ENCODE measurements around the gene ADAMTS13. TPM values are rescaled to one million over a fixed set of nuclear protein-coding genes. Genes with fewer than 3 reads are reported as not detected.

Gene ADAMTS13
- total and polyA plus RNA-seq, 4 donors = 6.5 to 13.3 (median 10.4) TPM

DNA sequence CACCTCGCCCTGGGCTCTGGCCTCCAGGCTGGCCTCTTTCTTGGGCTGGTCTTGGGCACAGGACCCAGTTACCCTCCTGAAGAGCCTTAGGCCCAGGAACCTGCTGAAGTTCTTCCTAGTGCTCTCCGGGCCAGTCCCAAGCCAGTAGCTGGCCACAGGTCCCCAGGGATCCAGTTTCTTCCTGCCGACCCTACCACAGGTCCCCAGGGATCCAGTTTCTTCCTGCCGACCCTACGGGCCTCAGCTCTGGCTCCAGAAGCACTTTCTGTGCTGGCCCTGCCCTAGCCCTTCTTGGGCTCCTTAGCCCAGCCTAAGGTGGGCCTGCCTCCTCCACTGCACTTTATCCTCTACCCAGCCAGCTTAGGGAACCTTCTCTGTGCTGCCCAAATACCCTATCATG, 19.4 kb downstream of the ADAMTS13 start:
- Histone ChIP-seq H3K4me1 (ENCODE audit: control insufficient read depth in 4 of 4, insufficient read depth in 4 of 4, low read length in 3 of 4) (no peaks in the 10 kb centered on the region), H3K27me3 (ENCODE audit: control insufficient read depth in 4 of 4, insufficient read depth in 4 of 4, low read length in 3 of 4) (no peaks in the 10 kb centered on the region), H3K4me3 (ENCODE audit: low read depth in 1 of 3, low read length in 3 of 3) (no peak overlapping the region), H3K27ac (ENCODE audit: low read depth in 1 of 2, low read length in 2 of 2) (no peak overlapping the region), H3K36me3 (ENCODE audit: control insufficient read depth in 4 of 4, insufficient read depth in 3 of 4, low read depth in 1 of 4, low read length in 3 of 4) (no peaks in the 10 kb centered on the region), H3K9me3 (ENCODE audit: control insufficient read depth in 4 of 4, low read length in 3 of 4) (no peaks in the 10 kb centered on the region), H3K9ac (ENCODE audit: low read depth in 1 of 2, low read length in 2 of 2) (no peak overlapping the region)
- no peak for DNase-seq (ENCODE audit: low spot score)
- no peak for TF ChIP-seq RAD21 (IDR thresholded peaks at IDR 0.05)
- TF ChIP-seq, protein P1, sequence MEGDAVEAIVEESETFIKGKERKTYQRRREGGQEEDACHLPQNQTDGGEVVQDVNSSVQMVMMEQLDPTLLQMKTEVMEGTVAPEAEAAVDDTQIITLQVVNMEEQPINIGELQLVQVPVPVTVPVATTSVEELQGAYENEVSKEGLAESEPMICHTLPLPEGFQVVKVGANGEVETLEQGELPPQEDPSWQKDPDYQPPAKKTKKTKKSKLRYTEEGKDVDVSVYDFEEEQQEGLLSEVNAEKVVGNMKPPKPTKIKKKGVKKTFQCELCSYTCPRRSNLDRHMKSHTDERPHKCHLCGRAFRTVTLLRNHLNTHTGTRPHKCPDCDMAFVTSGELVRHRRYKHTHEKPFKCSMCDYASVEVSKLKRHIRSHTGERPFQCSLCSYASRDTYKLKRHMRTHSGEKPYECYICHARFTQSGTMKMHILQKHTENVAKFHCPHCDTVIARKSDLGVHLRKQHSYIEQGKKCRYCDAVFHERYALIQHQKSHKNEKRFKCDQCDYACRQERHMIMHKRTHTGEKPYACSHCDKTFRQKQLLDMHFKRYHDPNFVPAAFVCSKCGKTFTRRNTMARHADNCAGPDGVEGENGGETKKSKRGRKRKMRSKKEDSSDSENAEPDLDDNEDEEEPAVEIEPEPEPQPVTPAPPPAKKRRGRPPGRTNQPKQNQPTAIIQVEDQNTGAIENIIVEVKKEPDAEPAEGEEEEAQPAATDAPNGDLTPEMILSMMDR (IDR thresholded peaks at IDR 0.05; ENCODE audit: low read depth, low read length, missing input control) = no peak
- TF ChIP-seq TAF1 (conservative IDR thresholded peaks at IDR 0.05) = no peak
- no peak for TF ChIP-seq GABPA (IDR thresholded peaks at IDR 0.05 in 1 of 2, conservative IDR thresholded peaks at IDR 0.05 in 1 of 2)
- TF ChIP-seq RXRA (IDR thresholded peaks at IDR 0.05) = no peak
- TF ChIP-seq, protein P2, sequence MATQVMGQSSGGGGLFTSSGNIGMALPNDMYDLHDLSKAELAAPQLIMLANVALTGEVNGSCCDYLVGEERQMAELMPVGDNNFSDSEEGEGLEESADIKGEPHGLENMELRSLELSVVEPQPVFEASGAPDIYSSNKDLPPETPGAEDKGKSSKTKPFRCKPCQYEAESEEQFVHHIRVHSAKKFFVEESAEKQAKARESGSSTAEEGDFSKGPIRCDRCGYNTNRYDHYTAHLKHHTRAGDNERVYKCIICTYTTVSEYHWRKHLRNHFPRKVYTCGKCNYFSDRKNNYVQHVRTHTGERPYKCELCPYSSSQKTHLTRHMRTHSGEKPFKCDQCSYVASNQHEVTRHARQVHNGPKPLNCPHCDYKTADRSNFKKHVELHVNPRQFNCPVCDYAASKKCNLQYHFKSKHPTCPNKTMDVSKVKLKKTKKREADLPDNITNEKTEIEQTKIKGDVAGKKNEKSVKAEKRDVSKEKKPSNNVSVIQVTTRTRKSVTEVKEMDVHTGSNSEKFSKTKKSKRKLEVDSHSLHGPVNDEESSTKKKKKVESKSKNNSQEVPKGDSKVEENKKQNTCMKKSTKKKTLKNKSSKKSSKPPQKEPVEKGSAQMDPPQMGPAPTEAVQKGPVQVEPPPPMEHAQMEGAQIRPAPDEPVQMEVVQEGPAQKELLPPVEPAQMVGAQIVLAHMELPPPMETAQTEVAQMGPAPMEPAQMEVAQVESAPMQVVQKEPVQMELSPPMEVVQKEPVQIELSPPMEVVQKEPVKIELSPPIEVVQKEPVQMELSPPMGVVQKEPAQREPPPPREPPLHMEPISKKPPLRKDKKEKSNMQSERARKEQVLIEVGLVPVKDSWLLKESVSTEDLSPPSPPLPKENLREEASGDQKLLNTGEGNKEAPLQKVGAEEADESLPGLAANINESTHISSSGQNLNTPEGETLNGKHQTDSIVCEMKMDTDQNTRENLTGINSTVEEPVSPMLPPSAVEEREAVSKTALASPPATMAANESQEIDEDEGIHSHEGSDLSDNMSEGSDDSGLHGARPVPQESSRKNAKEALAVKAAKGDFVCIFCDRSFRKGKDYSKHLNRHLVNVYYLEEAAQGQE (IDR thresholded peaks at IDR 0.05) = no peak
- TF ChIP-seq, protein P3, sequence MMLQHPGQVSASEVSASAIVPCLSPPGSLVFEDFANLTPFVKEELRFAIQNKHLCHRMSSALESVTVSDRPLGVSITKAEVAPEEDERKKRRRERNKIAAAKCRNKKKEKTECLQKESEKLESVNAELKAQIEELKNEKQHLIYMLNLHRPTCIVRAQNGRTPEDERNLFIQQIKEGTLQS (IDR thresholded peaks at IDR 0.05) = no peak
- no peak for TF ChIP-seq JUND (IDR thresholded peaks at IDR 0.05)
- no peak for TF ChIP-seq SP1 (IDR thresholded peaks at IDR 0.05)
- WGBS = 82% methylated on average over 5 of the region's 5 CpGs

DNA sequence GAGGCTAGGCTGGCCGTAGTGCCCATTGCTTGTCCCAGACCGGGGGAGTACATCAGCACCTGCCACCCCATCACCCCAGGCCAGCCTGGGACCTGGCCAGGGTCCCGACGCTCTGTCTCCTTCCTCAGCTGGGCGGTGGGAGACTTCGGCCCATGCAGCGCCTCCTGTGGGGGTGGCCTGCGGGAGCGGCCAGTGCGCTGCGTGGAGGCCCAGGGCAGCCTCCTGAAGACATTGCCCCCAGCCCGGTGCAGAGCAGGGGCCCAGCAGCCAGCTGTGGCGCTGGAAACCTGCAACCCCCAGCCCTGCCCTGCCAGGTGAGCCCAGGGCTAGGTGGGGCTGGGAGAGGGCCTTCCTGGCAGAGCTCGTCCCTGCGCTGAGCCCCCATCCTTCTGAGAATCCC, 21.1 kb downstream of the ADAMTS13 start:
- 93% methylated on average over 15 of the region's 15 CpGs for WGBS
- Histone ChIP-seq H3K4me1 (ENCODE audit: control insufficient read depth in 4 of 4, insufficient read depth in 4 of 4, low read length in 3 of 4) (peaks cover 0 to 4% (median 2%) of the 10 kb centered on the region in 4 donors), H3K27ac (ENCODE audit: low read depth in 1 of 2, low read length in 2 of 2) (no peak overlapping the region), H3K9me3 (ENCODE audit: control insufficient read depth in 4 of 4, low read length in 3 of 4) (no peaks in the 10 kb centered on the region), H3K9ac (ENCODE audit: low read depth in 1 of 2, low read length in 2 of 2) (no peak overlapping the region), H3K36me3 (ENCODE audit: control insufficient read depth in 4 of 4, insufficient read depth in 3 of 4, low read depth in 1 of 4, low read length in 3 of 4) (no peaks in the 10 kb centered on the region), H3K4me3 (ENCODE audit: low read depth in 1 of 3, low read length in 3 of 3) (no peak overlapping the region), H3K27me3 (ENCODE audit: control insufficient read depth in 4 of 4, insufficient read depth in 4 of 4, low read length in 3 of 4) (no peaks in the 10 kb centered on the region)
- no peak for DNase-seq (ENCODE audit: low spot score)
- no peak for TF ChIP-seq TAF1 (conservative IDR thresholded peaks at IDR 0.05)
- no peak for TF ChIP-seq NR2F2 (IDR thresholded peaks at IDR 0.05)
- TF ChIP-seq SP1 (IDR thresholded peaks at IDR 0.05) = no peak
- TF ChIP-seq, protein P4, sequence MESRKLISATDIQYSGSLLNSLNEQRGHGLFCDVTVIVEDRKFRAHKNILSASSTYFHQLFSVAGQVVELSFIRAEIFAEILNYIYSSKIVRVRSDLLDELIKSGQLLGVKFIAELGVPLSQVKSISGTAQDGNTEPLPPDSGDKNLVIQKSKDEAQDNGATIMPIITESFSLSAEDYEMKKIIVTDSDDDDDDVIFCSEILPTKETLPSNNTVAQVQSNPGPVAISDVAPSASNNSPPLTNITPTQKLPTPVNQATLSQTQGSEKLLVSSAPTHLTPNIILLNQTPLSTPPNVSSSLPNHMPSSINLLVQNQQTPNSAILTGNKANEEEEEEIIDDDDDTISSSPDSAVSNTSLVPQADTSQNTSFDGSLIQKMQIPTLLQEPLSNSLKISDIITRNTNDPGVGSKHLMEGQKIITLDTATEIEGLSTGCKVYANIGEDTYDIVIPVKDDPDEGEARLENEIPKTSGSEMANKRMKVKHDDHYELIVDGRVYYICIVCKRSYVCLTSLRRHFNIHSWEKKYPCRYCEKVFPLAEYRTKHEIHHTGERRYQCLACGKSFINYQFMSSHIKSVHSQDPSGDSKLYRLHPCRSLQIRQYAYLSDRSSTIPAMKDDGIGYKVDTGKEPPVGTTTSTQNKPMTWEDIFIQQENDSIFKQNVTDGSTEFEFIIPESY (IDR thresholded peaks at IDR 0.05) = no peak
- TF ChIP-seq, protein P5, sequence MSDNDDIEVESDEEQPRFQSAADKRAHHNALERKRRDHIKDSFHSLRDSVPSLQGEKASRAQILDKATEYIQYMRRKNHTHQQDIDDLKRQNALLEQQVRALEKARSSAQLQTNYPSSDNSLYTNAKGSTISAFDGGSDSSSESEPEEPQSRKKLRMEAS (IDR thresholded peaks at IDR 0.05) = no peak
- TF ChIP-seq, protein P1 (IDR thresholded peaks at IDR 0.05; ENCODE audit: low read depth, low read length, missing input control) = no peak
- no peak for TF ChIP-seq HNF4G (IDR thresholded peaks at IDR 0.05)
- no peak for TF ChIP-seq JUND (IDR thresholded peaks at IDR 0.05)
- TF ChIP-seq RAD21 (IDR thresholded peaks at IDR 0.05) = no peak
- no peak for TF ChIP-seq EGR1 (IDR thresholded peaks at IDR 0.05; ENCODE audit: low read depth in 2 of 2)
- TF ChIP-seq FOXA2 (IDR thresholded peaks at IDR 0.05) = no peak
- TF ChIP-seq GABPA (IDR thresholded peaks at IDR 0.05 in 1 of 2, conservative IDR thresholded peaks at IDR 0.05 in 1 of 2) = no peak
- TF ChIP-seq, protein P3 (IDR thresholded peaks at IDR 0.05) = no peak
- TF ChIP-seq, protein P2 (IDR thresholded peaks at IDR 0.05) = no peak
- TF ChIP-seq RXRA (IDR thresholded peaks at IDR 0.05) = no peak
- no peak for TF ChIP-seq YY1 (IDR thresholded peaks at IDR 0.05)
- TF ChIP-seq HNF4A (conservative IDR thresholded peaks at IDR 0.05) = no peak

Measured in liver (tissue), 9 donors.